ENCODE measurements around the gene PLEKHA8.

PLEKHA8 gene

GRCh38 chr7:30040938-30041337, 12.7 kb downstream of the PLEKHA8 start:
- TF ChIP-seq CTCF (IDR thresholded peaks at IDR 0.05; ENCODE audit: control insufficient read depth, extremely low read depth, insufficient read depth) = no peak
- H3K4me3 ChIP-seq (ENCODE audit: low read depth, low read length) = no peak overlapping the region
- DNase-seq (ENCODE audit: low read depth) = no peak

GRCh38 chr7:30041526-30042269, 13.5 kb downstream of the PLEKHA8 start:
- no peak for TF ChIP-seq CTCF (IDR thresholded peaks at IDR 0.05; ENCODE audit: control insufficient read depth, extremely low read depth, insufficient read depth)
- H3K4me3 ChIP-seq (ENCODE audit: low read depth, low read length) = no peak overlapping the region
- DNase-seq (ENCODE audit: low read depth) = no peak

GRCh38 chr7:30046127-30046770, 18.0 kb downstream of the PLEKHA8 start:
- no peak overlapping the region for H3K4me3 ChIP-seq (ENCODE audit: low read depth, low read length)
- DNase-seq (ENCODE audit: low read depth) = no peak
- no peak for TF ChIP-seq CTCF (IDR thresholded peaks at IDR 0.05; ENCODE audit: control insufficient read depth, extremely low read depth, insufficient read depth)

- no peak for TF ChIP-seq CTCF (IDR thresholded peaks at IDR 0.05; ENCODE audit: control insufficient read depth, extremely low read depth, insufficient read depth)
- no peak for DNase-seq (ENCODE audit: low read depth)
- no peak overlapping the region for H3K4me3 ChIP-seq (ENCODE audit: low read depth, low read length)
These were observed 18.9 kb downstream of the PLEKHA8 start for GRCh38 chr7:30047124-30047523.

GRCh38 chr7:30048582-30048981, 20.4 kb downstream of the PLEKHA8 start:
- no peak for DNase-seq (ENCODE audit: low read depth)
- no peak overlapping the region for H3K4me3 ChIP-seq (ENCODE audit: low read depth, low read length)
- TF ChIP-seq CTCF (IDR thresholded peaks at IDR 0.05; ENCODE audit: control insufficient read depth, extremely low read depth, insufficient read depth) = no peak

GRCh38 chr7:30049173-30049572, 21.0 kb downstream of the PLEKHA8 start:
- no peak for TF ChIP-seq CTCF (IDR thresholded peaks at IDR 0.05; ENCODE audit: control insufficient read depth, extremely low read depth, insufficient read depth)
- no peak overlapping the region for H3K4me3 ChIP-seq (ENCODE audit: low read depth, low read length)
- no peak for DNase-seq (ENCODE audit: low read depth)
